Measurements from ENCODE around the gene EZH1.

DNA sequence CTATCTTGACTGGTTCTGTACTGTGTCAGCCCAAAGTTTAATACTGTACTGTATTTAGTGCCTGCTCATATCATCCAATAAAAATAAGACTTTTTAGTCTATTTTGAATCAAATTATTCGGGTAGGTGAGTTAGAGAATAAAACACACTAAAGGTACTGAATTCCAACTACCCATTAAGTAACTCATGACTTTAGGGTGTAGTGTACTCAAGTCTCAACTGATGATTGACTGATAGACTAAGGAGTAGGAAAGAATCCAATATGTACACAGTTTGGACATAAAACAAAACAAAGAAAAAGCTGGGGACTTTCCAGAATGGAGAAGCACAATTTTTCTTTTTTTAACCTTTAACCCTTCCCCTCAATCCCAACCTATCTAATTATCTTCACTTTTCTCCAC, 4.1 kb downstream of the EZH1 start:
- TF ChIP-seq POLR2A (IDR thresholded peaks at IDR 0.05; ENCODE audit: low read depth, low read length) (no peak), MAZ (IDR thresholded peaks at IDR 0.05; ENCODE audit: borderline replicate concordance, low read depth, low read length) (no peak), RFX5 (IDR thresholded peaks at IDR 0.05; ENCODE audit: low read depth, low read length) (no peak), MAFK (IDR thresholded peaks at IDR 0.05; ENCODE audit: low read depth, low read length) (no peak), NFE2L2 (IDR thresholded peaks at IDR 0.05; ENCODE audit: low read depth, low read length) (no peak)
- TF ChIP-seq, protein P1, sequence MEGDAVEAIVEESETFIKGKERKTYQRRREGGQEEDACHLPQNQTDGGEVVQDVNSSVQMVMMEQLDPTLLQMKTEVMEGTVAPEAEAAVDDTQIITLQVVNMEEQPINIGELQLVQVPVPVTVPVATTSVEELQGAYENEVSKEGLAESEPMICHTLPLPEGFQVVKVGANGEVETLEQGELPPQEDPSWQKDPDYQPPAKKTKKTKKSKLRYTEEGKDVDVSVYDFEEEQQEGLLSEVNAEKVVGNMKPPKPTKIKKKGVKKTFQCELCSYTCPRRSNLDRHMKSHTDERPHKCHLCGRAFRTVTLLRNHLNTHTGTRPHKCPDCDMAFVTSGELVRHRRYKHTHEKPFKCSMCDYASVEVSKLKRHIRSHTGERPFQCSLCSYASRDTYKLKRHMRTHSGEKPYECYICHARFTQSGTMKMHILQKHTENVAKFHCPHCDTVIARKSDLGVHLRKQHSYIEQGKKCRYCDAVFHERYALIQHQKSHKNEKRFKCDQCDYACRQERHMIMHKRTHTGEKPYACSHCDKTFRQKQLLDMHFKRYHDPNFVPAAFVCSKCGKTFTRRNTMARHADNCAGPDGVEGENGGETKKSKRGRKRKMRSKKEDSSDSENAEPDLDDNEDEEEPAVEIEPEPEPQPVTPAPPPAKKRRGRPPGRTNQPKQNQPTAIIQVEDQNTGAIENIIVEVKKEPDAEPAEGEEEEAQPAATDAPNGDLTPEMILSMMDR (conservative IDR thresholded peaks at IDR 0.05; ENCODE audit: low read depth, low read length) = no peak
- TF ChIP-seq, protein P2, sequence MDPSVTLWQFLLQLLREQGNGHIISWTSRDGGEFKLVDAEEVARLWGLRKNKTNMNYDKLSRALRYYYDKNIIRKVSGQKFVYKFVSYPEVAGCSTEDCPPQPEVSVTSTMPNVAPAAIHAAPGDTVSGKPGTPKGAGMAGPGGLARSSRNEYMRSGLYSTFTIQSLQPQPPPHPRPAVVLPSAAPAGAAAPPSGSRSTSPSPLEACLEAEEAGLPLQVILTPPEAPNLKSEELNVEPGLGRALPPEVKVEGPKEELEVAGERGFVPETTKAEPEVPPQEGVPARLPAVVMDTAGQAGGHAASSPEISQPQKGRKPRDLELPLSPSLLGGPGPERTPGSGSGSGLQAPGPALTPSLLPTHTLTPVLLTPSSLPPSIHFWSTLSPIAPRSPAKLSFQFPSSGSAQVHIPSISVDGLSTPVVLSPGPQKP (IDR thresholded peaks at IDR 0.05; ENCODE audit: borderline replicate concordance, low read depth, low read length) = no peak

All from IMR-90 (cell line).